ENCODE measurements around the gene TPRN.

DNA sequence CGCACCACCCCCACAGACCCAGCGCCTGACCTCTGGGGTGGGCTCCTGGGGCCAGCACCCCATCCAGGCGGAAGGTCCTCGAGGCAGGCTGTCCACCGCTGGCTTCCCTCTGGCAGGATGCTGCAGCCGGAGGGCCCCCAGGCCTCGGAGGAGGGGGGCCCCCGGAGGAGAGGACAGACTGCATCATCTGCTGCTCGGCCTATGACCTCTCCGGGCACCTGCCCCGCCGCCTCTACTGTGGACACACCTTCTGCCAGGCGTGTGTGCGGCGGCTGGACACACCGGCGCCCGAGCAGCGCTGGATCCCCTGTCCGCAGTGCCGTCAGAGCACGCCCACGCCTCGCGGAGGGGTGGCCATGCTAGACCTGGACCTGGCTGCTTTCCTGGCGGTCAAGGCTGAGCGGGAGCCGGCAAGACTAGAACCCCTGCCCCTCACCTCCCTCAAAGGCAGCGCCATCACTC is 28.0 kb upstream of the TPRN start:
- TF ChIP-seq, protein P1, sequence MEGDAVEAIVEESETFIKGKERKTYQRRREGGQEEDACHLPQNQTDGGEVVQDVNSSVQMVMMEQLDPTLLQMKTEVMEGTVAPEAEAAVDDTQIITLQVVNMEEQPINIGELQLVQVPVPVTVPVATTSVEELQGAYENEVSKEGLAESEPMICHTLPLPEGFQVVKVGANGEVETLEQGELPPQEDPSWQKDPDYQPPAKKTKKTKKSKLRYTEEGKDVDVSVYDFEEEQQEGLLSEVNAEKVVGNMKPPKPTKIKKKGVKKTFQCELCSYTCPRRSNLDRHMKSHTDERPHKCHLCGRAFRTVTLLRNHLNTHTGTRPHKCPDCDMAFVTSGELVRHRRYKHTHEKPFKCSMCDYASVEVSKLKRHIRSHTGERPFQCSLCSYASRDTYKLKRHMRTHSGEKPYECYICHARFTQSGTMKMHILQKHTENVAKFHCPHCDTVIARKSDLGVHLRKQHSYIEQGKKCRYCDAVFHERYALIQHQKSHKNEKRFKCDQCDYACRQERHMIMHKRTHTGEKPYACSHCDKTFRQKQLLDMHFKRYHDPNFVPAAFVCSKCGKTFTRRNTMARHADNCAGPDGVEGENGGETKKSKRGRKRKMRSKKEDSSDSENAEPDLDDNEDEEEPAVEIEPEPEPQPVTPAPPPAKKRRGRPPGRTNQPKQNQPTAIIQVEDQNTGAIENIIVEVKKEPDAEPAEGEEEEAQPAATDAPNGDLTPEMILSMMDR (IDR thresholded peaks at IDR 0.05), result no peak
- no peak for TF ChIP-seq POLR2A (IDR thresholded peaks at IDR 0.05)

Measured in body of pancreas (tissue), 4 donors.